NCI-H748 (cell line): ENCODE measurements around the gene SH2D7.

Experiments used
- DNase-seq: peaks from one replicate; lab custom pipeline; 2025; ENCODE audit not compliant: unreplicated experiment; lab: John Stamatoyannopoulos, UW

SH2D7 gene

DNA sequence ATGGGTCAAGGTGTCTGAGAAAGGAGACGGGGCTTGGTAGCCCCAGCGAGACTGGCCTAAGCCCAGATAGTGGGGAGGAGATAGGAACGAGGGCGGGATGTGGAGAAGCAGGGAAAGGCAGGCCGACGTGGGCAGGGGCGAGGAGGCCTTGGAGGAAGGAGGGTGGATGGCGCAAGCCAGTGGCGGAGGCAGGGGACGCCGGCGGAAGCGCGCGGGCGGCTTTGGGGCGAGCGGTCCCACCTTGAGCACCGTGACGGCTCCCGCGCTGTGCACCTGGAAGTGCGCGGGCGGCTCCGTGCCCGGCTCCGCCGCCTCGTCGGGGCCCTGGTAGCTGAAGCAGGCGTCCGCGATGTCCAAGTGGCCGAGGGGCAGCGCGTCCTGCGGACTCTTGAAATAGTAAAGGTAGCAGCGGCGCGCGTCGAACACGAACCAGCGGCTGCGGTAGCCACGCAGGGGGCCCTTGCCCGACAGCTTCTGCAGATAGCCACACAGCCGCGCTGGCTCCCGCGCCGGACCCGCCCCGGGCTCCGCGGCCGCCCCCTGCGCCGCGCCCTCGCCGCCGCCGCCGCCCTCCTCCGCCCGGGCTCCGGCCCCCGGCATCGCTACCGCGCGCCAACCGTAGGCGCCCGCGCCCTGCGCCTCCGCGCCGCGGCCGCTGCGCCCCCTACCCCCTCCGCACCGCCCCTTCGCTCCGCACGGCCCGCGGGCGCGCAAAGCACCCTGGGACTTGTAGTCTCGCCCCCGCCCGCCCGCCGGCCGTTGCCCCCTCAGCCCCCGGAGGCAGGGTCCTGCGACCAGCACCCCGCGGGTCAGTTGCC lies 15.1 kb upstream of the SH2D7 start, which contains the start of gene TBC1D2B:
Gene TBC1D2B (minus strand): TSS at position 659 of the 818 bp plus-strand sequence. CDS start 59 bp downstream, at position 600.
- peak; percentile 75 for DNase-seq

- DNase-seq, result peak; percentile 56
Measured at GRCh38 chr15:78077871-78078210, 14.5 kb upstream of the SH2D7 start.

DNA sequence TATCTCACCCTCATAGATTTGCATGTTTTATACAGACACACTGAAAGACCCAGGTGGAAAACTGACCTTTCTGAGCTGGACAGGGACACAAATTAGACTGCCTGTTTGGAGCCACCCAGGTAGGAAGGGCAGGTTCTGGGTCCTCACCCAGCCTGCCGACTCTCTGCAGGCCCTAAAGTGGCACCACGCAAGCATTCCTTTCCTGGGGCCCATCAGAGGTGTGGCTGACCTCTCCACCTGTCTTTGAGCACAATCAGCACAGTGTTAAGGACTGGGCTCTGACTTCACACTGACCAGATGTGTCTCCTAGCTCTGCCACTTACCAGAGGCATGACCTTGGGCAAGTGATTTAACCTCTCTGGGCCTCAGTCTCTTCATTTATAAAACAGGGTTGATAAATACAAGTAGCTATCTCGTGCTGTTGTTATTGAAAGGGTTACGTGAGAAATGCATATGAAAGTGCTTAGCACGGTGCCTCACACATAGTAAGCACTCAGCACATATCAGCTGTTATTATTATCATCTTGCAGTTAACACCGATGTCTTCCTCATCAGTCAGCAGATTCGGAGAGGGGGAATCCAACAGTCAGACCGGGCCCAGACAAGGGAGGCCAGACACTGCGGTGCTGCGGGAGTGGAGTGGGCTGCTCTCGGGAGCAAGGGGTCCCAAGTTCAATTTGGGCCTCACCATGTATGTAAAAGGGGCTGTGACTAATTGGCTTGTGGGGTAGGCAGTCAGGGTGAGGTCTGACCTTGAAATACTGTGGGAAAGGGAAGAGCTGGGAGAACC lies 12.9 kb upstream of the SH2D7 start:
- DNase-seq, result no peak

GRCh38 chr15:78080088-78080460 lies 12.3 kb upstream of the SH2D7 start:
- DNase-seq, result no peak

- no peak for DNase-seq
Measured at GRCh38 chr15:78082106-78082742, 10.1 kb upstream of the SH2D7 start.

DNA sequence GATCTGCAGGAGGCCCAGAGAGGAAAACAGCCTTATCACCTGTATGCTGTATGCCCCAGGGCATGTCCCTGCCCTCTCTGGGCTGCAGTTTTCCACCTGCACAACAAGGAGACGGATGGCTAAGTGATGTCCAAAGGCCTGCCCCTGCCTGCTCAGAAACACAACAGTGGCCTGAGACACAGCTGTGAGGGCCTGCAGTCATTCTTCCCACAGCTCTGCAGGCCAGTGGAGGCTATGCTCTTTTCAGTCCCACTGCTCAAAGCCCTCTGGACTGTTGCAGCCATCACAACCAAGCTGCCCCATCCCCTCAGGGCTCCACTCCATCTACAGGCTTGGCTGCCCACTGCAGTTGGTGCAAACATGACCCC lies 9.6 kb upstream of the SH2D7 start:
- no peak for DNase-seq

DNA sequence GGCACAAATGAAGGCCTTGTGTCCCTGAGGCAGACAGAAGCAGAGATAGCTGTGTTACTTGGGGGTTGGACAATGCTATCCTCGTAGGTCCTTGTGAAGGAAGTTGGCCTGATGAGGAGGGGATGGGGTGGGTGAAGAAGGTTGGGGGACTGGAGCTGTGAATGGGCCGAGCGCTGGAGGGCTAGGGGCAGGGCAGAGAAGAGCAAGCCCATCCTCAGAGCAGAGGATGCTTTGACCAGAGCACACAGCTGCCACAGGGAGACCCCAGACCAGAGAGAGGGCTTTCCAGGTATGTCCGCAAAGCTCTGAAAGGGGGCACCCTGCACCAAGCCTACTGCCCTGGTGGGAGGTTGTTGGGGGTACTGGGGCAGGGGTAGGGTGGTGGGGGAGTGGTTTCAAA lies 9.2 kb upstream of the SH2D7 start:
- DNase-seq, result no peak

- no peak for DNase-seq
Measured at GRCh38 chr15:78083687-78084448, 8.5 kb upstream of the SH2D7 start.

GRCh38 chr15:78084449-78084750 lies 8.0 kb upstream of the SH2D7 start:
- DNase-seq, result no peak

DNA sequence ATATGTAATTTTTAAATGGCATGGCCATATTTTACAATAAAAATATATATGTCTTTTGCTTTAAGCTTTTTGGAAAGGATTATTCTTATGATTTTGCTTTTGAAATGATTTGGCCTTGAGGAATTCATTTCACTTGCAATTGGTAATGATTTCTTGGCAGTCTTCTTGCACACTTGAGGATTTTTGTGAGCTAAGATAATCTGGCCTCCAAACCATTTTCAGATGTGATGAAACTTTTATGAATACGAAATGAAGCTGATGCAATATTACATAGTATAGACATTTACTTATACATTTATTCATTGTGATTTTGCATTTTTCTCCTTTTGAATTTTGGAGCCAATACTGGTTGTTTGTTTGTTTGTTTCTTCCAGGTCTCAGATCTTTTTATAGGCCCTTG lies 6.4 kb upstream of the SH2D7 start:
- DNase-seq, result no peak

DNA sequence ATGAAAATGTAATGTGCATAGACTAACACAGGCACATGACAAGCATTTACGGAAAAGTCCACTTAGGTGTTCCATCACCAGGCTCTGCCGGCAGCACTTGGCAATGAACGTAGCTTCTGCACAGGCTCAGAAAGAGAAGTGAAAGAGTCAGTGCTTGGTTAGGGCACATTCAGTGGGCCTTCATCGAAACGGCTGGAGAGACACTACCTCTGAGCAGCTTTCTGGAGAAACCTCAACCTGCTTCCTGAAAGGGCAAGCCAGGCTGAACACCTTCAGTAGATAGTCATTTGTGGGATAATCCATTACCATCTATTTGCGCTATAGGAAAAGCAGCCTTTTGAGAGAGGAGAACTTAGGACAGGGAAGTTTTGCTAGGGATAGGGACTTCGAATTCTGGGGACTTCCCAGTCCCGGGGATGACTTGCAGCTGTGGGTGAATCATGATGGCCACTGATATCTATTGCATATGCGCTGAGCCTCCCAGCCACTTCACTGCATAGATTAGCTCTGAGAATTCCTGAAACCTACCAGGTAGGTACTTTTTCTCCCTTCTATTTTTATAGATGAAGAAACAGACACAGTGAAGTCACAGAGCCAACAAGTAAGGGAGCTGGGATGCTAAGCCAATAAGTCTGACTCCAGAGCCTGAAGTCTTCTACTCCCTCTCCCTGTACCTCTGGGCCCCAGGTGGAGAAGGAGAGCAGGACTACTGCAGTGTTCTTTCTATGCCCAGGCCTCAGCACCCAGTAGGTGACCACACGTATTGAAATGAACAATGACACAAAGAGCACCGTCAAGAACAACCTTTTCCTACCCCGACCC lies 4.2 kb upstream of the SH2D7 start:
- no peak for DNase-seq

DNA sequence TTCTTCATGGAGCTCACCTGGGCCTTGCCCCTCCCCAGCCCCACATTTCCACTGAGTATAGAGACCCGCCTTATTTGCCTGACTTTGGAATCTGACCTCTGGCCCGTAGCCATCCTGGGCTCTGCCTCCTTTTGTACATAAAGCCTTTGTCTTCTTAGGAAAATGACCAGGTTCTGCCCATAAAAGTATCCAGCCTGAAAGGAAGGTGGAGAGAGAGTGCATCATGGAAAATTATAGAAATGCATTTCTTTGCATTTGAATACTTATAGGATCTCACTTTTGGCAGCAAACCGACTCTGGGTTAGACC lies 3.6 kb upstream of the SH2D7 start:
- no peak for DNase-seq

GRCh38 chr15:78090422-78091063 lies 1.8 kb upstream of the SH2D7 start:
- DNase-seq, result no peak

- no peak for DNase-seq
Measured at GRCh38 chr15:78093242-78094020, 1.1 kb downstream of the SH2D7 start.

GRCh38 chr15:78097667-78098066 lies 5.3 kb downstream of the SH2D7 start:
- no peak for DNase-seq

GRCh38 chr15:78098131-78098755 lies 5.9 kb downstream of the SH2D7 start:
- DNase-seq, result no peak

- DNase-seq, result no peak
Measured at GRCh38 chr15:78100886-78101285, 8.5 kb downstream of the SH2D7 start.

- no peak for DNase-seq
Measured at GRCh38 chr15:78101423-78102105, 9.2 kb downstream of the SH2D7 start.
